HepG2 (cell line): ENCODE measurements around the gene PPP2R2C. TPM values are rescaled to one million over a fixed set of nuclear protein-coding genes. Genes with fewer than 3 reads are reported as not detected.

ENCODE experiments used
- ATAC-seq: fragments of 200-7000 bp; cut with Tn5 transposase; 3 replicates; pipeline ENCODE4 v1.9.1; 2020; ENCODE audit warnings: mild to moderate bottlenecking, moderate library complexity
- BruUV-seq: library from RNA; stranded (reverse); fragments of 400-500 nt; replicated peaks from 2 replicates; lab custom pipeline; 2021; lab: Mats Ljungman, UMichigan
- CTCF ChIA-PET: fragments of 300-600 bp; formaldehyde crosslinking; extraction: SDS; loops from one replicate; lab custom pipeline; 2021; ENCODE audit warnings: low total read pairs, inconsistent platforms, low intra/inter-chr PET ratio; lab: Yijun Ruan, JAX
- POLR2A ChIA-PET: fragments of 350-600 bp; sonication (Branson Sonifier 250); formaldehyde crosslinking; loops from one replicate; lab custom pipeline; 2020; ENCODE audit warnings: antibody characterized with exemption, inconsistent platforms; lab: Yijun Ruan, JAX
- DNase-seq: peaks from one replicate; pipeline ENCODE4 v3.0.0-alpha.2; 2015; ENCODE audit warnings: low spot score
- FAIRE-seq: peaks from 3 replicates; lab custom pipeline; 2011; peaks lifted over from hg19 to GRCh38; lab: Jason Lieb, UNC
- H2AFZ ChIP-seq: one replicate; pipeline ENCODE4 v1.6.1; 2011; ENCODE audit warnings: low read length, inconsistent platforms
- H3K27ac ChIP-seq: fragments of 300-600 bp; 3 replicates; pipeline ENCODE4 v1.8.0; 2011; ENCODE audit warnings: mixed run types, mild to moderate bottlenecking, mixed read lengths, low read length, inconsistent platforms; ENCODE audit not compliant: insufficient read depth; ENCODE audit errors: extremely low read length
- H3K27me3 ChIP-seq, 2 experiments: fragments of 200-600 bp in 1 of 2; 2 replicates in 1 of 2; 3 replicates in 1 of 2; pipeline versions ENCODE4 v1.6.0 to v1.8.0; 2011; ENCODE audit warnings: low read length in 2 of 2, mild to moderate bottlenecking in 2 of 2, moderate library complexity in 2 of 2, inconsistent platforms in 1 of 2; ENCODE audit not compliant: insufficient read depth in 2 of 2, control insufficient read depth in 1 of 2
- H3K36me3 ChIP-seq, 2 experiments: fragments of 200-600 bp in 1 of 2; replicated peaks in 1 of 2; 2 replicates in 1 of 2; 3 replicates in 1 of 2; pipeline versions ENCODE4 v1.5.1 to v1.8.0; 2011; ENCODE audit warnings: low read length in 2 of 2, inconsistent platforms in 1 of 2; ENCODE audit not compliant: insufficient read depth in 2 of 2, control insufficient read depth in 1 of 2
- H3K4me1 ChIP-seq: 2 replicates; pipeline ENCODE4 v1.5.1; 2012; ENCODE audit warnings: low read length, inconsistent platforms; ENCODE audit not compliant: insufficient read depth
- H3K4me2 ChIP-seq: 2 replicates; pipeline ENCODE4 v1.6.0; 2011; ENCODE audit warnings: low read depth, low read length, inconsistent platforms
- H3K4me3 ChIP-seq, 3 experiments: fragments of 200-600 bp in 1 of 3; sonication (generic), shearing (Covaris generic) in 1 of 3; replicated peaks in 1 of 3; 2 replicates each; pipeline ENCODE4 v1.5.1; 2011 to 2016; ENCODE audit warnings: low read length in 3 of 3, inconsistent platforms in 2 of 3, low read depth in 2 of 3, mild to moderate bottlenecking in 2 of 3, control low read depth in 1 of 3, mixed read lengths in 1 of 3; ENCODE audit not compliant: insufficient read depth in 1 of 3
- H3K79me2 ChIP-seq: one replicate; pipeline ENCODE4 v1.6.1; 2011; ENCODE audit warnings: low read length, inconsistent platforms; ENCODE audit not compliant: insufficient read depth
- H3K9ac ChIP-seq: 2 replicates; pipeline ENCODE4 v1.6.0; 2011; ENCODE audit warnings: mild to moderate bottlenecking, low read depth, low read length, inconsistent platforms; ENCODE audit not compliant: insufficient read depth
- H3K9me3 ChIP-seq: 2 replicates; pipeline ENCODE4 v1.5.1; 2012; ENCODE audit warnings: mild to moderate bottlenecking, low read length
- H4K20me1 ChIP-seq: 2 replicates; pipeline ENCODE4 v1.6.0; 2011; ENCODE audit warnings: inconsistent platforms, mild to moderate bottlenecking, low read length, moderate library complexity; ENCODE audit not compliant: insufficient read depth
- CHD2 ChIP-seq: IDR thresholded peaks from 2 replicates; pipeline ENCODE4 v1.6.1; 2011; ENCODE audit warnings: low read depth, low read length, improper control_type of control experiment
- MAFF ChIP-seq: IDR thresholded peaks from 2 replicates; pipeline ENCODE4 v1.6.1; 2011; ENCODE audit warnings: low read depth, low read length, improper control_type of control experiment
- PHF21A ChIP-seq: sonication (generic); formaldehyde crosslinking; IDR thresholded peaks from 2 replicates; pipeline ENCODE4 v1.5.0; 2020; ENCODE audit warnings: mild to moderate bottlenecking, missing genetic modification reagents
- PRMT3 ChIP-seq: sonication (generic); formaldehyde crosslinking; IDR thresholded peaks from 2 replicates; pipeline ENCODE4 v1.8.1; 2022; ENCODE audit warnings: low read depth, mild to moderate bottlenecking, moderate library complexity, missing genetic modification reagents, borderline replicate concordance
- SRY ChIP-seq: sonication (generic); formaldehyde crosslinking; IDR thresholded peaks from 2 replicates; pipeline ENCODE4 v1.8.0; 2022; ENCODE audit warnings: mild to moderate bottlenecking, missing genetic modification reagents
- TBL1XR1 ChIP-seq: fragments of 150-350 bp; IDR thresholded peaks from 2 replicates; pipeline ENCODE4 v1.6.1; 2014; ENCODE audit warnings: borderline replicate concordance, low read length; ENCODE audit not compliant: partially characterized antibody
- ZNF296 ChIP-seq: sonication (generic); formaldehyde crosslinking; conservative IDR thresholded peaks from 2 replicates; pipeline ENCODE4 v1.5.0; 2020; ENCODE audit warnings: mild to moderate bottlenecking, missing genetic modification reagents
- ZNF343 ChIP-seq: sonication (generic); formaldehyde crosslinking; IDR thresholded peaks from 2 replicates; pipeline ENCODE4 v1.4.0; 2020; ENCODE audit warnings: mild to moderate bottlenecking, missing genetic modification reagents
- ZNF577 ChIP-seq: sonication (generic); formaldehyde crosslinking; IDR thresholded peaks from 2 replicates; pipeline ENCODE4 v1.4.0; 2020; ENCODE audit warnings: mild to moderate bottlenecking, low read depth, missing genetic modification reagents, borderline replicate concordance
- WGBS: methylation state at CpG from one replicate; pipeline ENCODE4 v1.1.6; 2017; ENCODE audit warnings: low lambda C conversion rate; 5-methylcytosine and 5-hydroxymethylcytosine counted together
- in situ Hi-C: cut with HindIII; loops from 2 replicates; pipeline ENCODE4 v1.10.0; 2017; ENCODE audit warnings: low pct_unique_long_range_greater_than_20kb; ENCODE audit not compliant: extremely low pct_ligation_motif_present
- intact Hi-C: fragments of 100-400 bp; cut with micrococcal nuclease; formaldehyde crosslinking; loops from one replicate; pipeline ENCODE4 v1.10.0; 2022; ENCODE audit not compliant: unreplicated experiment
- polyA plus RNA-seq, 8 experiments: library from polyadenylated mRNA; depleted of rRNA in 3 of 8; stranded (reverse) in 7 of 8; unstranded in 1 of 8; fragments of >200 nt; fragmentation: Illumina TruSeq in 4 of 8; extraction: Trizol in 4 of 8; gene quantifications; 2 replicates each; pipeline versions ENCODE4 v1.2.1 to v1.2.3, GENCODE V29; 2011 to 2016; ENCODE audit warnings: low read depth in 4 of 8, missing spikeins in 1 of 8, mixed read lengths in 1 of 8; ENCODE audit not compliant: insufficient read depth in 1 of 8
- total RNA-seq, 5 experiments: library from RNA; depleted of rRNA; stranded (reverse); fragments of >200 nt; fragmentation: Illumina TruSeq; extraction: Trizol; gene quantifications; 2 replicates each; pipeline ENCODE4 v1.2.3, GENCODE V29; 2016; ENCODE audit warnings: low read depth in 1 of 5
- TF ChIP-seq, protein P1 (sequence below): sonication (generic); formaldehyde crosslinking; IDR thresholded peaks from 2 replicates; pipeline ENCODE4 v1.8.1; 2023; ENCODE audit warnings: mild to moderate bottlenecking, moderate library complexity, missing genetic modification reagents
- TF ChIP-seq, protein P2 (sequence below): sonication (generic); formaldehyde crosslinking; conservative IDR thresholded peaks from 2 replicates; pipeline ENCODE4 v1.4.0; 2020; ENCODE audit warnings: missing genetic modification reagents

Gene PPP2R2C
- total and polyA plus RNA-seq, 2 of the 13 experiments (the other 11 are each of a cell fraction or from before 2014, with no cell fraction given), result 0.60 to 8.6 TPM

GRCh38 chr4:6417516-6418050 is 54.8 kb downstream of the PPP2R2C start:
- H3K36me3 ChIP-seq, result no peaks in the 10 kb centered on the region
- no peak overlapping the region for H2AFZ ChIP-seq
- peaks cover 6 to 47% of the 10 kb centered on the region in 2 experiments for H3K27me3 ChIP-seq
- FAIRE-seq, result no peak
- no peak for ATAC-seq
- no peaks in the 10 kb centered on the region for H3K9me3 ChIP-seq
- H3K4me3 ChIP-seq, result no peak overlapping the region
- in situ Hi-C loops (no loop called here), intact Hi-C loops (no loop called here)
- no peaks in the 10 kb centered on the region for H4K20me1 ChIP-seq
- no TSS peak for BruUV-seq
- H3K79me2 ChIP-seq, result no peaks in the 10 kb centered on the region
- no peak overlapping the region for H3K27ac ChIP-seq
- H3K4me2 ChIP-seq, result no peak overlapping the region
- 14% methylated on average over 5 of the region's 12 CpGs for WGBS
- ChIA-PET CTCF (no interaction called here), POLR2A (no interaction called here)
- no peak for DNase-seq
- no peaks in the 10 kb centered on the region for H3K4me1 ChIP-seq
- TF ChIP-seq TBL1XR1 (no peak), SRY (no peak), ZNF343 (no peak), PRMT3 (no peak), ZNF577 (CRISPR knock-in tag) (no peak), PHF21A (CRISPR knock-in tag) (no peak), ZNF296 (CRISPR knock-in tag) (no peak), MAFF (no peak), CHD2 (no peak)
- TF ChIP-seq, protein P1, sequence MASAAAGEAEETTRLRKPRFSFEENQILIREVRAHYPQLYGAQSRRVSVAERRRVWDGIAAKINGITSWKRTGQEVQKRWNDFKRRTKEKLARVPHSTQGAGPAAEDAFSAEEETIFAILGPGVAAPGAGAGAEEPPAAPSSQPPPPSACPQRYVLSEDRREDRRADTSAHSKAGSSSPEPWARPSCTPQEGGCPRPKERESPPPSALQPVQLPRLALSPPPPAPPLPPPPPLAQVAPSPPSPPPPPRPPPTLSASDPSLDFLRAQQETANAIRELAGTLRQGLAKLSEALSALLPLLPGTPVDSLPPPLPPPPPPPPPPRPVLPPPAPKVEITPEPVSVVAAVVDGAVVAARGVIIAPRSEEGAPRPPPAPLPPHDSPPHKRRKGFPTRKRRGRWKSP (CRISPR knock-in tag), result no peak
- TF ChIP-seq, protein P2, sequence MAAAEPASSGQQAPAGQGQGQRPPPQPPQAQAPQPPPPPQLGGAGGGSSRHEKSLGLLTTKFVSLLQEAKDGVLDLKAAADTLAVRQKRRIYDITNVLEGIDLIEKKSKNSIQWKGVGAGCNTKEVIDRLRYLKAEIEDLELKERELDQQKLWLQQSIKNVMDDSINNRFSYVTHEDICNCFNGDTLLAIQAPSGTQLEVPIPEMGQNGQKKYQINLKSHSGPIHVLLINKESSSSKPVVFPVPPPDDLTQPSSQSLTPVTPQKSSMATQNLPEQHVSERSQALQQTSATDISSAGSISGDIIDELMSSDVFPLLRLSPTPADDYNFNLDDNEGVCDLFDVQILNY, result no peak
- H3K9ac ChIP-seq, result no peak overlapping the region
